Neural cell (in vitro differentiated cells): Measurements from ENCODE around the gene JMY. TPM values are rescaled to one million over a fixed set of nuclear protein-coding genes. Genes with fewer than 3 reads are reported as not detected.

Source experiments
- H2AFZ ChIP-seq: fragments of 200-600, 300-800 bp; sonication (generic), shearing (Covaris generic); 2 replicates; pipeline ENCODE4 v1.6.0; 2014; ENCODE audit warnings: low read depth, mild to moderate bottlenecking, antibody characterized with exemption, low read length, moderate library complexity
- H3F3A ChIP-seq: fragments of 200-600 bp; shearing (Covaris generic); 2 replicates; pipeline ENCODE4 v1.6.1; 2016; ENCODE audit warnings: mild to moderate bottlenecking, moderate library complexity, mixed read lengths, antibody characterized with exemption, low read length; ENCODE audit not compliant: insufficient read depth, poor library complexity, severe bottlenecking
- H3K27ac ChIP-seq: fragments of 200-600, 300-800 bp; sonication (generic), shearing (Covaris generic); 2 replicates; pipeline ENCODE4 v1.5.1; 2014; ENCODE audit warnings: mild to moderate bottlenecking, low read length, moderate library complexity
- H3K27me3 ChIP-seq: fragments of 300-800, 200-600 bp; sonication (generic), shearing (Covaris generic); 2 replicates; pipeline ENCODE4 v1.6.0; 2014; ENCODE audit warnings: mild to moderate bottlenecking, low read depth, low read length, moderate library complexity; ENCODE audit not compliant: insufficient read depth
- H3K36me3 ChIP-seq: fragments of 300-800, 200-600 bp; sonication (generic), shearing (Covaris generic); 2 replicates; pipeline ENCODE4 v1.5.1; 2014; ENCODE audit warnings: mild to moderate bottlenecking, antibody characterized with exemption, low read length, moderate library complexity; ENCODE audit not compliant: insufficient read depth
- H3K4me2 ChIP-seq: fragments of 300-800, 200-600 bp; sonication (generic), shearing (Covaris generic); 2 replicates; pipeline ENCODE4 v1.6.0; 2014; ENCODE audit warnings: mild to moderate bottlenecking, low read length
- H3K4me3 ChIP-seq: fragments of 300-800, 200-600 bp; sonication (generic), shearing (Covaris generic); 2 replicates; pipeline ENCODE4 v1.5.1; 2014; ENCODE audit warnings: mild to moderate bottlenecking, low read length, moderate library complexity
- H3K79me2 ChIP-seq: fragments of 200-600 bp; shearing (Covaris generic); replicated peaks from 2 replicates; pipeline ENCODE4 v1.6.0; 2014; ENCODE audit warnings: mild to moderate bottlenecking, low read length, moderate library complexity; ENCODE audit not compliant: insufficient read depth
- H3K9ac ChIP-seq: fragments of 300-800, 200-600 bp; sonication (generic), shearing (Covaris generic); 2 replicates; pipeline ENCODE4 v1.6.1; 2016; ENCODE audit warnings: mild to moderate bottlenecking, low read length, mixed read lengths
- H3K9me2 ChIP-seq: fragments of 200-600 bp; shearing (Covaris generic); 2 replicates; pipeline ENCODE4 v1.6.1; 2016; ENCODE audit warnings: mild to moderate bottlenecking, low read length, mixed read lengths; ENCODE audit not compliant: insufficient read depth
- H3K9me3 ChIP-seq: fragments of 200-600, 300-800 bp; sonication (generic), shearing (Covaris generic); 2 replicates; pipeline ENCODE4 v1.6.1; 2016; ENCODE audit warnings: mild to moderate bottlenecking, mixed run types, low read length, moderate library complexity, mixed read lengths
- H4K20me1 ChIP-seq: fragments of 200-600 bp; shearing (Covaris generic); 2 replicates; pipeline ENCODE4 v1.6.1; 2016; ENCODE audit warnings: mild to moderate bottlenecking, mixed run types; ENCODE audit not compliant: insufficient read depth
- CTCF ChIP-seq: fragments of 450-650 bp; IDR thresholded peaks from 2 replicates; pipeline ENCODE4 v1.5.1; 2014; ENCODE audit warnings: antibody characterized with exemption, mild to moderate bottlenecking, moderate library complexity; ENCODE audit not compliant: poor library complexity, severe bottlenecking
- EP300 ChIP-seq: fragments of 450-650 bp; conservative IDR thresholded peaks from 2 replicates; pipeline ENCODE4 v1.6.1; 2014; ENCODE audit warnings: antibody characterized with exemption, mild to moderate bottlenecking, moderate library complexity; ENCODE audit not compliant: poor library complexity, severe bottlenecking
- EZH2 ChIP-seq: fragments of 200-600, 300-800 bp; shearing (Covaris generic), sonication (generic); IDR thresholded peaks from 2 replicates; pipeline ENCODE4 v1.6.1; 2014; ENCODE audit warnings: antibody characterized with exemption, low read length, borderline replicate concordance, mild to moderate bottlenecking; ENCODE audit not compliant: insufficient read depth, poor library complexity, severe bottlenecking
- MXI1 ChIP-seq: fragments of 450-650 bp; conservative IDR thresholded peaks from 2 replicates; pipeline ENCODE4 v1.6.1; 2014; ENCODE audit warnings: antibody characterized with exemption, mild to moderate bottlenecking; ENCODE audit not compliant: poor library complexity, severe bottlenecking
- POLR2AphosphoS5 ChIP-seq: IDR thresholded peaks from 2 replicates; pipeline ENCODE4 v1.6.1; 2012
- RAD21 ChIP-seq: fragments of 450-650 bp; conservative IDR thresholded peaks from 2 replicates; pipeline ENCODE4 v1.6.1; 2014; ENCODE audit warnings: antibody characterized with exemption, mild to moderate bottlenecking, moderate library complexity
- SMC3 ChIP-seq: fragments of 450-650 bp; conservative IDR thresholded peaks from 2 replicates; pipeline ENCODE4 v1.6.1; 2014; ENCODE audit warnings: antibody characterized with exemption, mild to moderate bottlenecking, moderate library complexity; ENCODE audit not compliant: poor library complexity
- TAF1 ChIP-seq: IDR thresholded peaks from 2 replicates; pipeline ENCODE4 v1.6.1; 2012; ENCODE audit warnings: low read depth
- polyA plus RNA-seq: library from polyadenylated mRNA; depleted of rRNA; stranded (reverse); fragments of >200 nt; gene quantifications from 2 replicates; pipeline ENCODE4 v1.2.3, GENCODE V29; 2014
- TF ChIP-seq, protein P1 (sequence below): IDR thresholded peaks from 2 replicates; pipeline ENCODE4 v1.6.1; 2012; ENCODE audit warnings: borderline replicate concordance

Gene JMY
- polyA plus RNA-seq, 1 donor from 2014 or later = 19.3 TPM

DNA sequence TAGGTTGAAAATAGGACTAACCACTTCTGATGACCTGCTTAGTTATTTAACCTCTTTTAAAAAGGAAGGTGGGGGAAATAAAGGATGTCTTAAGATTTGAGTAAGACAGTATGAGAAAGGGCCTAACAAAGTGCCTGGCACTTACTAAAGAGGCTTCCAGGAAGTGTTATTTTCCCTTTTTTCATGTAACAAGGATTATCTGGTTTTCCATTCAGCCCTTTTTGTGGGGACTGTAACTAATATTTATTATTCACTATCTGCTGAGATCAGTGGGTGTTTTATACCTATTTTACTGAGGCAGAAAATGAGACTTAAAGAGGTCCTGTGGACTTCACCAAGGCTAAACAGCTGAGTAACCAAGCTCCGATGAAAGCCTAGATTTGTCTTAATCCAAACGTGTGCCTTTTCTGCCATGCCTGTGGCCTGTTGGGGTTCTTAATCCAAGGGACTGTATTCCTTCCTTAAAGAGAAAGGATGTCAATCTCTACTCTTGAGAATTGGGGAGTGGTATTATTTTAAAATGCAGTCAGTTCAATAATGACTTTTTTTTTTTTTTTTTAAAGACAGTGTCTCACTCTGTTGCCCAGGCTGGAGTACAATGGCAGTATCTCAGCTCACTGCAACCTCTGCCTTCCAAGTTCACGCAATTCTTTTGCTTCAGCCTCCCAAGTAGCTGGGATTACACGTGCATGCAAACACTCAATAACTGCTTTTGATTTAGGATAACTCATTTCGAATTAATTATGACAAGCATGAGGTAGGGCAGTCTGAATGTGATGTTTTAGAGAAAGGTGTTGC, 6.5 kb downstream of the JMY start:
- no peak overlapping the region for H3K9ac ChIP-seq

DNA sequence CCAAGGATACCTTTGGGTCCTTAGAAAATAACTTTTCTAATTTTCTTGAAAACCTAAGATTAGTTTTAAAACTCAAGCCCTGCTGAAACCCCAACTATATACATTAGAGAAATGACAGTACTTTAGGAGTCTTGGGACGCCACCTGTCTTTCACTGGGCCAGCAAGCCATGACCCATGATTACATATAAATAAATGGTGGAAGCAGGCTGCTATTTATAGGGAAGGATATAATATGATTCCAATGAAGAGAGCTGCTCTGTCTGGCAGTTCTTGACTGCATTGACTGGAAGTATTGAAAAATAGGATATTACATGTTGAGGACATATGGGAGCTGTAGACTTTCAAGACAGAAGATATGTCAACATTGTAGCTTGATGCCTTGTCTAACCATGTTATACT, 7.3 kb downstream of the JMY start:
- Histone ChIP-seq H3K9me2 (no peaks in the 10 kb centered on the region), H3K36me3 (no peaks in the 10 kb centered on the region), H3K4me3 (no peak overlapping the region), H3F3A (no peaks in the 10 kb centered on the region), H2AFZ (no peak overlapping the region), H3K27me3 (no peaks in the 10 kb centered on the region), H4K20me1 (peaks cover 9% of the 10 kb centered on the region), H3K4me2 (no peak overlapping the region), H3K9ac (no peak overlapping the region), H3K9me3 (no peaks in the 10 kb centered on the region), H3K79me2 (peaks cover 71% of the 10 kb centered on the region), H3K27ac (no peak overlapping the region)
- no peak for TF ChIP-seq EP300
- no peak for TF ChIP-seq EZH2
- TF ChIP-seq TAF1 = no peak
- no peak for TF ChIP-seq POLR2AphosphoS5
- no peak for TF ChIP-seq RAD21
- TF ChIP-seq MXI1 = no peak
- TF ChIP-seq CTCF = no peak
- no peak for TF ChIP-seq SMC3

More for the DNA sequence above, 6.5 kb downstream of the JMY start:
- H3K27me3 ChIP-seq = no peaks in the 10 kb centered on the region
- no peak overlapping the region for H3K4me2 ChIP-seq
- no peaks in the 10 kb centered on the region for H3K36me3 ChIP-seq
- no peak for TF ChIP-seq TAF1
- no peak for TF ChIP-seq RAD21
- TF ChIP-seq EZH2 = no peak
- TF ChIP-seq POLR2AphosphoS5 = no peak
- no peak for TF ChIP-seq SMC3
- TF ChIP-seq CTCF = no peak
- no peak for TF ChIP-seq MXI1
- TF ChIP-seq, protein P1, sequence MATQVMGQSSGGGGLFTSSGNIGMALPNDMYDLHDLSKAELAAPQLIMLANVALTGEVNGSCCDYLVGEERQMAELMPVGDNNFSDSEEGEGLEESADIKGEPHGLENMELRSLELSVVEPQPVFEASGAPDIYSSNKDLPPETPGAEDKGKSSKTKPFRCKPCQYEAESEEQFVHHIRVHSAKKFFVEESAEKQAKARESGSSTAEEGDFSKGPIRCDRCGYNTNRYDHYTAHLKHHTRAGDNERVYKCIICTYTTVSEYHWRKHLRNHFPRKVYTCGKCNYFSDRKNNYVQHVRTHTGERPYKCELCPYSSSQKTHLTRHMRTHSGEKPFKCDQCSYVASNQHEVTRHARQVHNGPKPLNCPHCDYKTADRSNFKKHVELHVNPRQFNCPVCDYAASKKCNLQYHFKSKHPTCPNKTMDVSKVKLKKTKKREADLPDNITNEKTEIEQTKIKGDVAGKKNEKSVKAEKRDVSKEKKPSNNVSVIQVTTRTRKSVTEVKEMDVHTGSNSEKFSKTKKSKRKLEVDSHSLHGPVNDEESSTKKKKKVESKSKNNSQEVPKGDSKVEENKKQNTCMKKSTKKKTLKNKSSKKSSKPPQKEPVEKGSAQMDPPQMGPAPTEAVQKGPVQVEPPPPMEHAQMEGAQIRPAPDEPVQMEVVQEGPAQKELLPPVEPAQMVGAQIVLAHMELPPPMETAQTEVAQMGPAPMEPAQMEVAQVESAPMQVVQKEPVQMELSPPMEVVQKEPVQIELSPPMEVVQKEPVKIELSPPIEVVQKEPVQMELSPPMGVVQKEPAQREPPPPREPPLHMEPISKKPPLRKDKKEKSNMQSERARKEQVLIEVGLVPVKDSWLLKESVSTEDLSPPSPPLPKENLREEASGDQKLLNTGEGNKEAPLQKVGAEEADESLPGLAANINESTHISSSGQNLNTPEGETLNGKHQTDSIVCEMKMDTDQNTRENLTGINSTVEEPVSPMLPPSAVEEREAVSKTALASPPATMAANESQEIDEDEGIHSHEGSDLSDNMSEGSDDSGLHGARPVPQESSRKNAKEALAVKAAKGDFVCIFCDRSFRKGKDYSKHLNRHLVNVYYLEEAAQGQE = no peak
- TF ChIP-seq EP300 = no peak
- H3K4me3 ChIP-seq = no peak overlapping the region
- H3K79me2 ChIP-seq = peaks cover 78% of the 10 kb centered on the region
- peaks cover 13% of the 10 kb centered on the region for H4K20me1 ChIP-seq
- no peaks in the 10 kb centered on the region for H3K9me3 ChIP-seq
- H3K27ac ChIP-seq = no peak overlapping the region
- no peaks in the 10 kb centered on the region for H3F3A ChIP-seq
- no peaks in the 10 kb centered on the region for H3K9me2 ChIP-seq
- no peak overlapping the region for H2AFZ ChIP-seq
